ENCODE data around the gene SHISA3.

GRCh38 chr4:42411803-42412202 lies 14.5 kb downstream of the SHISA3 start:
- TF ChIP-seq CTCF (IDR thresholded peaks at IDR 0.05; ENCODE audit: insufficient read depth, low read length, poor library complexity, severe bottlenecking) (no peak), EZH2phosphoT487 (conservative IDR thresholded peaks at IDR 0.05; ENCODE audit: low read length) (no peak)

All from SU-DHL-6 (cell line).